ENCODE results near the gene ZNRF2.

GRCh38 chr7:30330134-30331111, 46.0 kb downstream of the ZNRF2 start:
- TF ChIP-seq CTCF (IDR thresholded peaks at IDR 0.05; ENCODE audit: low read depth, low read length) (no peak), POLR2A (IDR thresholded peaks at IDR 0.05; ENCODE audit: extremely low read depth, insufficient read length) (no peak), MAX (IDR thresholded peaks at IDR 0.05; ENCODE audit: low read depth, low read length) (no peak)
